Smooth muscle cell (in vitro differentiated cells): Measurements from ENCODE around the gene TIMM23. TPM values are rescaled to one million over a fixed set of nuclear protein-coding genes. Genes with fewer than 3 reads are reported as not detected.
"Not testable (repeated sequence)": the region's sequence is repeated elsewhere in the genome, so short reads cannot be mapped to it uniquely, and the experiment has no call there.

Experiments used
- DNase-seq: peaks from one replicate; lab custom pipeline; 2025; ENCODE audit not compliant: unreplicated experiment; lab: John Stamatoyannopoulos, UW
- H2AFZ ChIP-seq: fragments of 200-600 bp; sonication (generic); 2 replicates; pipeline ENCODE4 v1.6.0; 2016; ENCODE audit warnings: antibody characterized with exemption, low read depth, mild to moderate bottlenecking
- H3F3A ChIP-seq: fragments of 200-600 bp; sonication (generic); 2 replicates; pipeline ENCODE4 v1.6.0; 2017; ENCODE audit warnings: antibody characterized with exemption, low read depth
- H3K27ac ChIP-seq: fragments of 200-600 bp; sonication (generic); 2 replicates; pipeline ENCODE4 v1.5.1; 2016; ENCODE audit warnings: low read depth, mild to moderate bottlenecking
- H3K27me3 ChIP-seq: fragments of 200-600 bp; sonication (generic); 2 replicates; pipeline ENCODE4 v1.6.1; 2016; ENCODE audit warnings: low read depth, mild to moderate bottlenecking
- H3K36me3 ChIP-seq: fragments of 200-600 bp; sonication (generic); 2 replicates; pipeline ENCODE4 v1.5.1; 2016; ENCODE audit warnings: low read depth
- H3K4me1 ChIP-seq: fragments of 200-600 bp; sonication (generic); 2 replicates; pipeline ENCODE4 v1.5.1; 2016; ENCODE audit warnings: low read depth
- H3K4me2 ChIP-seq: fragments of 200-600 bp; sonication (generic); 2 replicates; pipeline ENCODE4 v1.6.0; 2016; ENCODE audit warnings: mild to moderate bottlenecking
- H3K4me3 ChIP-seq: fragments of 200-600 bp; sonication (generic); 2 replicates; pipeline ENCODE4 v1.5.1; 2016; ENCODE audit warnings: mild to moderate bottlenecking
- H3K79me2 ChIP-seq: fragments of 200-600 bp; sonication (generic); 2 replicates; pipeline ENCODE4 v1.6.0; 2016; ENCODE audit warnings: low read depth, mild to moderate bottlenecking
- H3K9ac ChIP-seq: fragments of 200-600 bp; sonication (generic); 2 replicates; pipeline ENCODE4 v1.6.0; 2016; ENCODE audit warnings: low read depth
- H3K9me3 ChIP-seq: fragments of 200-600 bp; sonication (generic); replicated peaks from 2 replicates; pipeline ENCODE4 v1.5.1; 2016; ENCODE audit warnings: low read depth
- H4K20me1 ChIP-seq: fragments of 200-600 bp; sonication (generic); 2 replicates; pipeline ENCODE4 v1.6.0; 2016; ENCODE audit warnings: low read depth
- WGBS: methylation state at CpG from one replicate; pipeline ENCODE4 v1.1.7; 2016; ENCODE audit warnings: low lambda C conversion rate; 5-methylcytosine and 5-hydroxymethylcytosine counted together
- polyA plus RNA-seq: library from polyadenylated mRNA; unstranded; fragments of >200 nt; fragmentation: Nextera tagmentation; extraction: Ambion mirVana; gene quantifications from 2 replicates; pipeline ENCODE4 v1.2.1, GENCODE V29; 2016
- total RNA-seq: library from RNA; depleted of rRNA; stranded (reverse); fragments of >200 nt; gene quantifications from 2 replicates; pipeline ENCODE4 v1.2.3, GENCODE V29; 2014

TIMM23 gene
- total RNA-seq (66.3 and 89.4 TPM in 2 replicates), polyA plus RNA-seq (105 and 115 TPM in 2 replicates)

GRCh38 chr10:45972106-45972812 lies at the start of gene TIMM23:
TIMM23 (plus strand) TSS chr10:45972489; CDS start chr10:45972625, 136 bp downstream.
- peak within 1 kb of the TSS; percentile 92 for H3K4me2 ChIP-seq
- not testable (repeated sequence) for H3K27me3 ChIP-seq, H3K9me3 ChIP-seq, H3K36me3 ChIP-seq, H3K4me1 ChIP-seq, H4K20me1 ChIP-seq, H3F3A ChIP-seq
- H3K4me3 ChIP-seq: peak within 1 kb of the TSS; percentile 94
- peak within 1 kb of the TSS; percentile 96 for H3K9ac ChIP-seq
- peaks cover 61% of the 10 kb centered on the region for H3K79me2 ChIP-seq
- H3K27ac ChIP-seq: peak within 1 kb of the TSS; percentile 84
- H2AFZ ChIP-seq: peak within 1 kb of the TSS; percentile 59
- WGBS: under 1% methylated on average over 52 of the region's 60 CpGs
- peak; percentile 38 for DNase-seq

- not testable (repeated sequence) for H3F3A ChIP-seq, H4K20me1 ChIP-seq, H3K4me1 ChIP-seq, H3K27me3 ChIP-seq, H2AFZ ChIP-seq, H3K27ac ChIP-seq, H3K9ac ChIP-seq, H3K36me3 ChIP-seq, H3K4me3 ChIP-seq, H3K9me3 ChIP-seq, DNase-seq, H3K79me2 ChIP-seq, H3K4me2 ChIP-seq
- WGBS: 100% methylated on average over 1 of the region's 1 CpG
Observed at GRCh38 chr10:45926790-45927189, 45.5 kb upstream of the TIMM23 start.

GRCh38 chr10:45931305-45931704 lies 41.0 kb upstream of the TIMM23 start:
- not testable (repeated sequence) for H2AFZ ChIP-seq, H3K36me3 ChIP-seq, H3F3A ChIP-seq, H3K27me3 ChIP-seq, H3K27ac ChIP-seq, H3K4me1 ChIP-seq, H3K4me3 ChIP-seq, H3K79me2 ChIP-seq, H4K20me1 ChIP-seq, H3K9ac ChIP-seq, DNase-seq, H3K4me2 ChIP-seq, H3K9me3 ChIP-seq
- WGBS: 94% methylated on average over 4 of the region's 4 CpGs

GRCh38 chr10:45934788-45935187 lies 37.5 kb upstream of the TIMM23 start:
- not testable (repeated sequence) for H3K4me2 ChIP-seq, H3K9me3 ChIP-seq, H3K4me1 ChIP-seq, H3K4me3 ChIP-seq, H3K27me3 ChIP-seq, H3F3A ChIP-seq, H3K36me3 ChIP-seq, H3K79me2 ChIP-seq, H4K20me1 ChIP-seq, DNase-seq, H2AFZ ChIP-seq, H3K27ac ChIP-seq, H3K9ac ChIP-seq
- 90% methylated on average over 3 of the region's 3 CpGs for WGBS

GRCh38 chr10:45939176-45939697 lies 33.1 kb upstream of the TIMM23 start:
- DNase-seq, H3K79me2 ChIP-seq, H3K36me3 ChIP-seq, H3K4me3 ChIP-seq, H4K20me1 ChIP-seq, H3F3A ChIP-seq, H3K27ac ChIP-seq, H3K4me2 ChIP-seq, H3K9ac ChIP-seq, H3K4me1 ChIP-seq, H2AFZ ChIP-seq, H3K9me3 ChIP-seq, H3K27me3 ChIP-seq: not testable (repeated sequence)
- WGBS: 59% methylated on average over 2 of the region's 2 CpGs

GRCh38 chr10:45941196-45941595 lies 31.1 kb upstream of the TIMM23 start:
- not testable (repeated sequence) for H3K9ac ChIP-seq, H3K4me1 ChIP-seq, H3K4me2 ChIP-seq, H3F3A ChIP-seq, DNase-seq, H3K9me3 ChIP-seq, H3K79me2 ChIP-seq, H3K36me3 ChIP-seq, H3K4me3 ChIP-seq, H2AFZ ChIP-seq, H3K27me3 ChIP-seq, H4K20me1 ChIP-seq, H3K27ac ChIP-seq
- no CpG with 5 or more reads among the region's 1 CpG for WGBS

GRCh38 chr10:45945476-45945875 lies 26.8 kb upstream of the TIMM23 start:
- H3F3A ChIP-seq, H3K9ac ChIP-seq, H3K36me3 ChIP-seq, H4K20me1 ChIP-seq, DNase-seq, H3K9me3 ChIP-seq, H3K27ac ChIP-seq, H2AFZ ChIP-seq, H3K4me2 ChIP-seq, H3K27me3 ChIP-seq, H3K4me3 ChIP-seq, H3K4me1 ChIP-seq, H3K79me2 ChIP-seq: not testable (repeated sequence)
- WGBS: 97% methylated on average over 4 of the region's 4 CpGs

GRCh38 chr10:45947363-45947762 lies 24.9 kb upstream of the TIMM23 start:
- not testable (repeated sequence) for H3K4me2 ChIP-seq, H3K27me3 ChIP-seq, H3K9ac ChIP-seq, H3K4me3 ChIP-seq, H3K36me3 ChIP-seq, H3K27ac ChIP-seq, DNase-seq, H3K4me1 ChIP-seq, H3K9me3 ChIP-seq, H3F3A ChIP-seq, H3K79me2 ChIP-seq, H2AFZ ChIP-seq, H4K20me1 ChIP-seq
- 94% methylated on average over 1 of the region's 1 CpG for WGBS
